Measurements from ENCODE around the gene SLC4A8. TPM values are rescaled to one million over a fixed set of nuclear protein-coding genes. Genes with fewer than 3 reads are reported as not detected.

SLC4A8 gene
- total RNA-seq, 2 experiments from 2014 or later, result 1.0 to 6.7 TPM

- H3K79me2 ChIP-seq (ENCODE audit: insufficient read depth, low read depth, low read length), result no peaks in the 10 kb centered on the region
- no peak overlapping the region for H3K27ac ChIP-seq (ENCODE audit: low read depth, low read length, poor library complexity, severe bottlenecking)
- no TSS peak for BruUV-seq (replicated peaks)
- H4K20me1 ChIP-seq (ENCODE audit: insufficient read depth, low read length), result no peaks in the 10 kb centered on the region
- no peak for DNase-seq (ENCODE audit: low spot score)
- POLR2A ChIA-PET, result no interaction called here
- no peaks in the 10 kb centered on the region for H3K4me1 ChIP-seq (ENCODE audit: insufficient read depth, low read length, poor library complexity, severe bottlenecking)
- CTCF ChIA-PET (ENCODE audit: unreplicated experiment), result no interaction called here
- no peaks in the 10 kb centered on the region for H3K9me3 ChIP-seq (ENCODE audit: low read length)
- intact Hi-C loops (cut with micrococcal nuclease; ENCODE audit: unreplicated experiment), result no loop called here
- TF ChIP-seq CTCF (conservative IDR thresholded peaks at IDR 0.05; ENCODE audit: low read length) (no peak), EZH2phosphoT487 (IDR thresholded peaks at IDR 0.05; ENCODE audit: borderline replicate concordance, low read depth, low read length) (no peak)
- no peaks in the 10 kb centered on the region for H3K36me3 ChIP-seq (ENCODE audit: insufficient read depth, low read length)
- no peak overlapping the region for H3K4me2 ChIP-seq (ENCODE audit: low read length)
- no peak overlapping the region for H3K4me3 ChIP-seq (ENCODE audit: low read depth, low read length, poor library complexity, severe bottlenecking)
- H2AFZ ChIP-seq (ENCODE audit: low read length), result no peak overlapping the region
- H3K9me2 ChIP-seq (ENCODE audit: insufficient read depth, low read length), result no peaks in the 10 kb centered on the region
Measured at GRCh38 chr12:51406290-51406689, 18.3 kb upstream of the SLC4A8 start.

GRCh38 chr12:51406859-51407258 lies 17.8 kb upstream of the SLC4A8 start:
- Histone ChIP-seq H3K79me2 (ENCODE audit: insufficient read depth, low read depth, low read length) (no peaks in the 10 kb centered on the region), H3K4me1 (ENCODE audit: insufficient read depth, low read length, poor library complexity, severe bottlenecking) (no peaks in the 10 kb centered on the region), H3K4me2 (ENCODE audit: low read length) (no peak overlapping the region), H3K9me3 (ENCODE audit: low read length) (no peaks in the 10 kb centered on the region), H2AFZ (ENCODE audit: low read length) (no peak overlapping the region), H3K27ac (ENCODE audit: low read depth, low read length, poor library complexity, severe bottlenecking) (no peak overlapping the region), H3K36me3 (ENCODE audit: insufficient read depth, low read length) (no peaks in the 10 kb centered on the region), H3K9me2 (ENCODE audit: insufficient read depth, low read length) (no peaks in the 10 kb centered on the region), H4K20me1 (ENCODE audit: insufficient read depth, low read length) (no peaks in the 10 kb centered on the region), H3K4me3 (ENCODE audit: low read depth, low read length, poor library complexity, severe bottlenecking) (no peak overlapping the region)
- DNase-seq (ENCODE audit: low spot score), result no peak
- TF ChIP-seq CTCF (conservative IDR thresholded peaks at IDR 0.05; ENCODE audit: low read length), result no peak
- ChIA-PET POLR2A (no interaction called here), CTCF (ENCODE audit: unreplicated experiment) (no interaction called here)
- BruUV-seq (replicated peaks), result no TSS peak
- intact Hi-C loops (cut with micrococcal nuclease; ENCODE audit: unreplicated experiment), result no loop called here

- ChIA-PET POLR2A (interaction anchor here (0.7 kb wide), 1 partner anchor 970 kb away, joined by 3 read pairs; no protein-coding TSS in a partner anchor), CTCF (ENCODE audit: unreplicated experiment) (no interaction called here)
- no peak overlapping the region for H3K4me3 ChIP-seq (ENCODE audit: low read depth, low read length, poor library complexity, severe bottlenecking)
- no peak for DNase-seq (ENCODE audit: low spot score)
- H2AFZ ChIP-seq (ENCODE audit: low read length), result no peak overlapping the region
- no TSS peak for BruUV-seq (replicated peaks)
- H3K9me2 ChIP-seq (ENCODE audit: insufficient read depth, low read length), result no peaks in the 10 kb centered on the region
- H3K4me2 ChIP-seq (ENCODE audit: low read length), result no peak overlapping the region
- H3K4me1 ChIP-seq (ENCODE audit: insufficient read depth, low read length, poor library complexity, severe bottlenecking), result no peaks in the 10 kb centered on the region
- H3K9me3 ChIP-seq (ENCODE audit: low read length), result no peaks in the 10 kb centered on the region
- TF ChIP-seq CTCF (conservative IDR thresholded peaks at IDR 0.05; ENCODE audit: low read length) (no peak), EZH2phosphoT487 (IDR thresholded peaks at IDR 0.05; ENCODE audit: borderline replicate concordance, low read depth, low read length) (no peak)
- no peaks in the 10 kb centered on the region for H4K20me1 ChIP-seq (ENCODE audit: insufficient read depth, low read length)
- H3K79me2 ChIP-seq (ENCODE audit: insufficient read depth, low read depth, low read length), result no peaks in the 10 kb centered on the region
- no peak overlapping the region for H3K27ac ChIP-seq (ENCODE audit: low read depth, low read length, poor library complexity, severe bottlenecking)
- no peaks in the 10 kb centered on the region for H3K36me3 ChIP-seq (ENCODE audit: insufficient read depth, low read length)
- intact Hi-C loops (cut with micrococcal nuclease; ENCODE audit: unreplicated experiment), result no loop called here
Measured at GRCh38 chr12:51407604-51408003, 17.0 kb upstream of the SLC4A8 start.
